ENCODE measurements around the gene MRPS24.

DNA sequence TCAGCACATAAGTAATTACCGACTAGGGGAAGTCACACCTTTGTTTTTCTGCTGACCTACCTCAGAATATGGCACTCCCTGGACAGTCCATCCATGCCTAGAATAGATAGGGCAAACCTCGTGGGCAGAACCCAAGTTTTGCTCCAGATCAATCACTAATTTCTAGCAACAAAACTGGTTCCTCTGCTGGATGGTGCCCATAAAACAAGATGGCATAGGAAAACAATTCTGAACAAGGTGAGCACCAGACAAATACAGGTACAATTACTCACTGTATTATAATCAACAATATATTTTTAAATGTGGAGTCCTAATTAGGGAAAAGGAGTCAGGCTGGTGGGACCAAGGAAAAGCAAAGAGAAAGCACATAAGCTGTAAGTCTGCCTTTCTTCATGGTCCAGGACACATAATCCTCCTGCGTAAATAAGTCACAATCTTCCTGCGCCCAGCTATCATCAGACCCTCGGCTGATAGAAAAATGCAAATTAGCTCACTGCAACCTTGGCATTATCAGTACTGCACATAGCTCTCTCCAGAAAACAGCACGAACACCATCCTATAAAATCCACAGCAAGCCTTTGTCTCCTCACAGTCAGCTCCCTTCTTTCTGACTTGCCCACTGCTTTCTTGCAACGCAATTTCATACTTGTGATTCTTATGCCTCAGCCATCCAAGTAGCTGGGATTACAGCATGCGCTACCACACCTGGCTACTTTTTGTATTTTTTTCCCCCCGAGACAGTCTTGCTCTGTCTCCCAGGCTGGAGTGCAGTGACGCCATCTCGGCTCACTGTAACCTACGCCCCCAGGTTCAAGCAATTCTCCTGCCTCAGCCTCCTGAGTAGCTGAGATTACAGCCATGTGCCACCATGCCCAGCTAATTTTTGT is 22.0 kb upstream of the MRPS24 start:
- TF ChIP-seq, protein P1, sequence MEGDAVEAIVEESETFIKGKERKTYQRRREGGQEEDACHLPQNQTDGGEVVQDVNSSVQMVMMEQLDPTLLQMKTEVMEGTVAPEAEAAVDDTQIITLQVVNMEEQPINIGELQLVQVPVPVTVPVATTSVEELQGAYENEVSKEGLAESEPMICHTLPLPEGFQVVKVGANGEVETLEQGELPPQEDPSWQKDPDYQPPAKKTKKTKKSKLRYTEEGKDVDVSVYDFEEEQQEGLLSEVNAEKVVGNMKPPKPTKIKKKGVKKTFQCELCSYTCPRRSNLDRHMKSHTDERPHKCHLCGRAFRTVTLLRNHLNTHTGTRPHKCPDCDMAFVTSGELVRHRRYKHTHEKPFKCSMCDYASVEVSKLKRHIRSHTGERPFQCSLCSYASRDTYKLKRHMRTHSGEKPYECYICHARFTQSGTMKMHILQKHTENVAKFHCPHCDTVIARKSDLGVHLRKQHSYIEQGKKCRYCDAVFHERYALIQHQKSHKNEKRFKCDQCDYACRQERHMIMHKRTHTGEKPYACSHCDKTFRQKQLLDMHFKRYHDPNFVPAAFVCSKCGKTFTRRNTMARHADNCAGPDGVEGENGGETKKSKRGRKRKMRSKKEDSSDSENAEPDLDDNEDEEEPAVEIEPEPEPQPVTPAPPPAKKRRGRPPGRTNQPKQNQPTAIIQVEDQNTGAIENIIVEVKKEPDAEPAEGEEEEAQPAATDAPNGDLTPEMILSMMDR (IDR thresholded peaks at IDR 0.05): no peak
- no peak for TF ChIP-seq EP300 (IDR thresholded peaks at IDR 0.05)

Data from ovary (tissue), 3 donors.